WTC11 (cell line): Measurements from ENCODE around the gene GLO1.

ENCODE experiments used
- ATF3 ChIP-seq: sonication (generic); formaldehyde crosslinking; conservative IDR thresholded peaks from 2 replicates; pipeline ENCODE4 v1.8.1; 2022; ENCODE audit warnings: mild to moderate bottlenecking, missing genetic modification reagents
- ATF6 ChIP-seq: sonication (generic); formaldehyde crosslinking; IDR thresholded peaks from 2 replicates; pipeline ENCODE4 v1.8.1; 2023; ENCODE audit warnings: mild to moderate bottlenecking, missing genetic modification reagents
- CREB1 ChIP-seq: sonication (generic); formaldehyde crosslinking; IDR thresholded peaks from 2 replicates; pipeline ENCODE4 v1.8.0; 2023; ENCODE audit warnings: mild to moderate bottlenecking, missing genetic modification reagents
- CREM ChIP-seq: sonication (generic); formaldehyde crosslinking; IDR thresholded peaks from 2 replicates; pipeline ENCODE4 v1.8.1; 2022; ENCODE audit warnings: mild to moderate bottlenecking, missing genetic modification reagents, moderate library complexity
- CTCF ChIP-seq: fragments of 200-600 bp; IDR thresholded peaks from 2 replicates; pipeline ENCODE4 v1.8.0; 2022; ENCODE audit warnings: antibody characterized with exemption
- E2F4 ChIP-seq: sonication (generic); formaldehyde crosslinking; IDR thresholded peaks from 2 replicates; pipeline ENCODE4 v1.8.1; 2022; ENCODE audit warnings: low read depth, mild to moderate bottlenecking, moderate library complexity, missing genetic modification reagents, borderline replicate concordance
- EMX1 ChIP-seq: fragments of 250-450 bp; sonication (Bioruptor Pico); IDR thresholded peaks from 2 replicates; pipeline ENCODE4 v1.8.0; 2021; ENCODE audit warnings: mild to moderate bottlenecking
- FOXP1 ChIP-seq: sonication (generic); formaldehyde crosslinking; IDR thresholded peaks from 2 replicates; pipeline ENCODE4 v1.8.0; 2022; ENCODE audit warnings: missing genetic modification reagents, mild to moderate bottlenecking, moderate library complexity, borderline replicate concordance
- IRF1 ChIP-seq: sonication (generic); formaldehyde crosslinking; IDR thresholded peaks from 2 replicates; pipeline ENCODE4 v1.8.0; 2023; ENCODE audit warnings: missing genetic modification reagents
- MAX ChIP-seq: sonication (generic); formaldehyde crosslinking; IDR thresholded peaks from 2 replicates; pipeline ENCODE4 v1.8.0; 2022; ENCODE audit warnings: mild to moderate bottlenecking, missing genetic modification reagents
- ZNF263 ChIP-seq: sonication (generic); formaldehyde crosslinking; IDR thresholded peaks from 2 replicates; pipeline ENCODE4 v1.8.1; 2022; ENCODE audit warnings: low read depth, mild to moderate bottlenecking, moderate library complexity, missing genetic modification reagents
- ZNF281 ChIP-seq: sonication (generic); formaldehyde crosslinking; IDR thresholded peaks from 2 replicates; pipeline ENCODE4 v1.8.0; 2023; ENCODE audit warnings: mild to moderate bottlenecking, missing genetic modification reagents
- ZNF512 ChIP-seq: sonication (generic); formaldehyde crosslinking; IDR thresholded peaks from 2 replicates; pipeline ENCODE4 v1.8.1; 2022; ENCODE audit warnings: missing genetic modification reagents, borderline replicate concordance

GRCh38 chr6:38631186-38631783 is 71.7 kb downstream of the GLO1 start:
- TF ChIP-seq CTCF (no peak), FOXP1 (CRISPR knock-in tag) (no peak), ZNF263 (no peak), E2F4 (CRISPR knock-in tag) (no peak), ZNF281 (no peak), MAX (CRISPR knock-in tag) (no peak), ATF6 (no peak), CREB1 (CRISPR knock-in tag) (no peak), ZNF512 (CRISPR knock-in tag) (no peak), IRF1 (CRISPR knock-in tag) (no peak), ATF3 (no peak), CREM (CRISPR knock-in tag) (no peak), EMX1 (CRISPR knock-in tag) (no peak)
